DOHH2 (cell line): ENCODE results near the gene ATP11A.

ENCODE experiments used
- CTCF ChIP-seq: fragments of 200-600 bp; sonication (generic); IDR thresholded peaks from one replicate; pipeline ENCODE4 v1.5.1; 2014; ENCODE audit warnings: antibody characterized with exemption, mild to moderate bottlenecking, low read depth, low read length; ENCODE audit not compliant: poor library complexity, severe bottlenecking
- EZH2phosphoT487 ChIP-seq: fragments of 200-600 bp; sonication (generic); IDR thresholded peaks from 2 replicates; pipeline ENCODE4 v1.6.1; 2017; ENCODE audit warnings: borderline replicate concordance, mild to moderate bottlenecking, antibody characterized with exemption, low read length, moderate library complexity, mixed read lengths

DNA sequence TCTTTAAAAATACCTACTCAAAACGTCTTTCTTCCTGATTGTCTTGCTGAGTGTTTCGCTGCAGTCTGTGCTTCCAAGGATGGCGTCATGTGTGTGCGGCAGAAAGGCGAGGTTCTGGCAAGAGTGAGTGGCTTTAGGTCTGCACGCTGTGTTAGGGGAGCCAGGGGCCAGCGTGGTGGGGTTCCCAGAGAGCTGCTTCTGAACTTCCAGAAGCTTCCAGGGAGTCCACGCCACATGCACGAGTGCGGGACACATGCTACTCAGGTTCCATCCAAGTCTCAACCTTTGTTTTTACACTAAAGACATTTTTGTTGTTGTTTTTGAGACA is 67.9 kb downstream of the ATP11A start:
- no peak for TF ChIP-seq CTCF
- TF ChIP-seq EZH2phosphoT487: no peak
